SK-N-SH treated with all-trans-retinoic acid at 6 μM for 48 hours (cell line): ENCODE measurements around the gene RAB23.
A peak's percentile ranks its signal among the peaks of the same experiment; 100 is the strongest.

Experiments
- ATAC-seq: fragments of 200-7000 bp; cut with Tn5 transposase; 3 replicates; pipeline ENCODE4 v1.9.1; 2020; ENCODE audit warnings: mild to moderate bottlenecking, moderate library complexity
- ARNTL ChIP-seq: fragments of 450-650 bp; formaldehyde crosslinking; IDR thresholded peaks from 2 replicates; pipeline ENCODE4 v1.5.0; 2020; ENCODE audit warnings: low read depth, mild to moderate bottlenecking, moderate library complexity, borderline replicate concordance
- CSDC2 ChIP-seq: fragments of 250-450 bp; sonication (Bioruptor Pico); IDR thresholded peaks from 2 replicates; pipeline ENCODE4 v1.5.0; 2020; ENCODE audit warnings: mild to moderate bottlenecking, moderate library complexity
- ESRRG ChIP-seq: fragments of 250-450 bp; sonication (Bioruptor Pico); IDR thresholded peaks from 2 replicates; pipeline ENCODE4 v1.6.1; 2021; ENCODE audit warnings: mild to moderate bottlenecking
- GLIS3 ChIP-seq: fragments of 250-450 bp; sonication (Bioruptor Pico); IDR thresholded peaks from 2 replicates; pipeline ENCODE4 v1.5.0; 2020; ENCODE audit warnings: mild to moderate bottlenecking, moderate library complexity
- ISL1 ChIP-seq: fragments of 250-450 bp; sonication (Bioruptor Pico); IDR thresholded peaks from 2 replicates; pipeline ENCODE4 v2.1.2; 2022; ENCODE audit warnings: mild to moderate bottlenecking, moderate library complexity
- OSR1 ChIP-seq: fragments of 250-450 bp; sonication (Bioruptor Pico); IDR thresholded peaks from 2 replicates; pipeline ENCODE4 v1.8.0; 2022; ENCODE audit warnings: moderate library complexity, mild to moderate bottlenecking, inconsistent platforms
- PATZ1 ChIP-seq: fragments of 250-450 bp; sonication (Bioruptor Pico); IDR thresholded peaks from 2 replicates; pipeline ENCODE4 v1.8.0; 2020; ENCODE audit warnings: mild to moderate bottlenecking, moderate library complexity, borderline replicate concordance
- PPARA ChIP-seq: fragments of 250-450 bp; sonication (Bioruptor Pico); IDR thresholded peaks from 2 replicates; pipeline ENCODE4 v1.5.0; 2020; ENCODE audit warnings: mild to moderate bottlenecking, borderline replicate concordance
- SNAI2 ChIP-seq: fragments of 250-450 bp; sonication (Bioruptor Pico); IDR thresholded peaks from 2 replicates; pipeline ENCODE4 v1.5.0; 2020; ENCODE audit warnings: mild to moderate bottlenecking, moderate library complexity
- TOX ChIP-seq: fragments of 250-450 bp; sonication (Bioruptor Pico); IDR thresholded peaks from 2 replicates; pipeline ENCODE4 v1.8.0; 2021; ENCODE audit warnings: mild to moderate bottlenecking, moderate library complexity, borderline replicate concordance
- ZC3H10 ChIP-seq: fragments of 250-450 bp; sonication (Bioruptor Pico); IDR thresholded peaks from 2 replicates; pipeline ENCODE4 v1.5.1; 2021; ENCODE audit warnings: mild to moderate bottlenecking, moderate library complexity
- ZFP3 ChIP-seq: fragments of 250-450 bp; sonication (Bioruptor Pico); IDR thresholded peaks from 2 replicates; pipeline ENCODE4 v1.5.0; 2020; ENCODE audit warnings: mild to moderate bottlenecking, moderate library complexity
- ZFP30 ChIP-seq: fragments of 450-650 bp; formaldehyde crosslinking; IDR thresholded peaks from 2 replicates; pipeline ENCODE4 v1.5.0; 2022; ENCODE audit warnings: mild to moderate bottlenecking, moderate library complexity
- ZNF565 ChIP-seq: fragments of 450-650 bp; formaldehyde crosslinking; conservative IDR thresholded peaks from 2 replicates; pipeline ENCODE4 v1.5.0; 2020; ENCODE audit warnings: low read depth, mild to moderate bottlenecking, moderate library complexity
- ZNF8 ChIP-seq: fragments of 450-650 bp; formaldehyde crosslinking; IDR thresholded peaks from 2 replicates; pipeline ENCODE4 v1.5.0; 2020; ENCODE audit warnings: mild to moderate bottlenecking, moderate library complexity
- TF ChIP-seq, protein P1 (sequence below): fragments of 250-450 bp; sonication (Bioruptor Pico); IDR thresholded peaks from 2 replicates; pipeline ENCODE4 v1.8.0; 2021; ENCODE audit warnings: low read depth, mild to moderate bottlenecking, moderate library complexity, borderline replicate concordance
- TF ChIP-seq, protein P2 (sequence below): fragments of 250-450 bp; sonication (Bioruptor Pico); IDR thresholded peaks from 2 replicates; pipeline ENCODE4 v1.5.0; 2020; ENCODE audit warnings: mild to moderate bottlenecking, moderate library complexity

Gene RAB23

DNA sequence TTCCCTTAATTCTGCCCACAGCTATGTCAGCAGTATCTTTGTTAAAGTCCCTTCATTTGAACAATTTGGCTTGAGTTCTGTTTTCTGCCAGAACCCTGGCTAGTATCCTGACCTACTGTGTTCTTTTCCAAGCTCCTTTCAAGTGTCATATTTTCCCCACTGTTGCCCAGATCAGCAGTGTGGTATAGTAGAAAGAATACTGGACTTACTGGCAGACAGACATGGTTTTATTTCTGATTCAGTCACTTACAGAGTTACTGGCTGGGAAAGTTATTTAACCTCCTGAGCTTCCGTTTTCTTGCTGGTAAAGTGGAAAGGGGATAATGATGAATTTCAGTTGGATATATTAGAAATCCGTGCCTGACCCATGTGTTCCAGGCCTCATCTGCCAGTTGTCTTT is 39.8 kb upstream of the RAB23 start:
- ATAC-seq: no peak
- TF ChIP-seq SNAI2 (CRISPR knock-in tag) (no peak), PATZ1 (no peak), OSR1 (CRISPR knock-in tag) (no peak), ZC3H10 (CRISPR knock-in tag) (no peak), GLIS3 (CRISPR knock-in tag) (no peak), ESRRG (CRISPR knock-in tag) (no peak), ISL1 (CRISPR knock-in tag) (no peak), ZFP30 (CRISPR knock-in tag) (no peak), ZFP3 (CRISPR knock-in tag) (no peak), TOX (CRISPR knock-in tag) (no peak)
- TF ChIP-seq, protein P1, sequence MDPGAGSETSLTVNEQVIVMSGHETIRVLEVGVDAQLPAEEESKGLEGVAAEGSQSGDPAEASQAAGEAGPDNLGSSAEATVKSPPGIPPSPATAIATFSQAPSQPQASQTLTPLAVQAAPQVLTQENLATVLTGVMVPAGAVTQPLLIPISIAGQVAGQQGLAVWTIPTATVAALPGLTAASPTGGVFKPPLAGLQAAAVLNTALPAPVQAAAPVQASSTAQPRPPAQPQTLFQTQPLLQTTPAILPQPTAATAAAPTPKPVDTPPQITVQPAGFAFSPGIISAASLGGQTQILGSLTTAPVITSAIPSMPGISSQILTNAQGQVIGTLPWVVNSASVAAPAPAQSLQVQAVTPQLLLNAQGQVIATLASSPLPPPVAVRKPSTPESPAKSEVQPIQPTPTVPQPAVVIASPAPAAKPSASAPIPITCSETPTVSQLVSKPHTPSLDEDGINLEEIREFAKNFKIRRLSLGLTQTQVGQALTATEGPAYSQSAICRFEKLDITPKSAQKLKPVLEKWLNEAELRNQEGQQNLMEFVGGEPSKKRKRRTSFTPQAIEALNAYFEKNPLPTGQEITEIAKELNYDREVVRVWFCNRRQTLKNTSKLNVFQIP (CRISPR knock-in tag): no peak
- TF ChIP-seq, all 23 proteins: peak for 0

- TF ChIP-seq SNAI2 (CRISPR knock-in tag) (no peak), ZC3H10 (CRISPR knock-in tag) (no peak), CSDC2 (CRISPR knock-in tag) (no peak), OSR1 (CRISPR knock-in tag) (no peak), PPARA (no peak), ZNF565 (CRISPR knock-in tag) (no peak), TOX (CRISPR knock-in tag) (no peak), ZNF8 (CRISPR knock-in tag) (no peak)
- TF ChIP-seq, protein P2, sequence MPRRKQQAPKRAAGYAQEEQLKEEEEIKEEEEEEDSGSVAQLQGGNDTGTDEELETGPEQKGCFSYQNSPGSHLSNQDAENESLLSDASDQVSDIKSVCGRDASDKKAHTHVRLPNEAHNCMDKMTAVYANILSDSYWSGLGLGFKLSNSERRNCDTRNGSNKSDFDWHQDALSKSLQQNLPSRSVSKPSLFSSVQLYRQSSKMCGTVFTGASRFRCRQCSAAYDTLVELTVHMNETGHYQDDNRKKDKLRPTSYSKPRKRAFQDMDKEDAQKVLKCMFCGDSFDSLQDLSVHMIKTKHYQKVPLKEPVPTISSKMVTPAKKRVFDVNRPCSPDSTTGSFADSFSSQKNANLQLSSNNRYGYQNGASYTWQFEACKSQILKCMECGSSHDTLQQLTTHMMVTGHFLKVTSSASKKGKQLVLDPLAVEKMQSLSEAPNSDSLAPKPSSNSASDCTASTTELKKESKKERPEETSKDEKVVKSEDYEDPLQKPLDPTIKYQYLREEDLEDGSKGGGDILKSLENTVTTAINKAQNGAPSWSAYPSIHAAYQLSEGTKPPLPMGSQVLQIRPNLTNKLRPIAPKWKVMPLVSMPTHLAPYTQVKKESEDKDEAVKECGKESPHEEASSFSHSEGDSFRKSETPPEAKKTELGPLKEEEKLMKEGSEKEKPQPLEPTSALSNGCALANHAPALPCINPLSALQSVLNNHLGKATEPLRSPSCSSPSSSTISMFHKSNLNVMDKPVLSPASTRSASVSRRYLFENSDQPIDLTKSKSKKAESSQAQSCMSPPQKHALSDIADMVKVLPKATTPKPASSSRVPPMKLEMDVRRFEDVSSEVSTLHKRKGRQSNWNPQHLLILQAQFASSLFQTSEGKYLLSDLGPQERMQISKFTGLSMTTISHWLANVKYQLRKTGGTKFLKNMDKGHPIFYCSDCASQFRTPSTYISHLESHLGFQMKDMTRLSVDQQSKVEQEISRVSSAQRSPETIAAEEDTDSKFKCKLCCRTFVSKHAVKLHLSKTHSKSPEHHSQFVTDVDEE (CRISPR knock-in tag): no peak
- TF ChIP-seq, protein P1 (CRISPR knock-in tag): no peak
- ATAC-seq: no peak
Measured at GRCh38 chr6:57259064-57259463, 37.0 kb upstream of the RAB23 start.

- TF ChIP-seq PATZ1: no peak
- TF ChIP-seq ZC3H10 (CRISPR knock-in tag): no peak
- TF ChIP-seq ZFP30 (CRISPR knock-in tag): no peak
- TF ChIP-seq PPARA: no peak
- peak; percentile 51 for ATAC-seq
Measured at GRCh38 chr6:57257911-57258541, 35.9 kb upstream of the RAB23 start.

DNA sequence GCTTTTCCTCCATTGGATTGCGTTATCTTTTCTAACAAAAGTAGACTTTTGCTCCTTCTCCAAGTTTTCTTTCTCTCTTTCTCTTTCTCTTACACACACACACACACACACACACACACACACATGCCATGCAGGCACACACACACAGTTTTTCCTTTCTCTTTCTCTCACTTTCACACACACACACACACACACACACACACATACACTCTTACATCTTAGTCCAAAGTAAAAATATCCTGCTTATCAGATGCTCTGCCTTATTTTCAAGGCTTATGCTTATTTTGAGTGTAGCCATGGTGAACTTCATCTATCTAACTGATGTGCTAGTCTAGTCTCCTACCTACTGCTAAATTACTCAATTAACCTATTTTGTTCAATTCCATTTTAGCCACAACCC is 34.4 kb upstream of the RAB23 start:
- no peak for ATAC-seq
- TF ChIP-seq ARNTL (CRISPR knock-in tag): no peak
- TF ChIP-seq, protein P2 (CRISPR knock-in tag): no peak
- TF ChIP-seq, all 23 proteins: peak for 0
